Transverse colon (tissue), 4 donors: Measurements from ENCODE around the gene VANGL1. TPM values are rescaled to one million over a fixed set of nuclear protein-coding genes. Genes with fewer than 3 reads are reported as not detected.

Experiments
- DNase-seq: peaks from one replicate; pipeline ENCODE4 v3.0.0-alpha.2; 2019
- H3K27ac ChIP-seq, 4 donors: fragments of 200-600 bp; sonication (generic); 2 replicates each; pipeline ENCODE4 v1.5.1; 2016 to 2018; ENCODE audit warnings: inconsistent platforms in 4 of 4
- H3K27me3 ChIP-seq: fragments of 200-600 bp; sonication (generic); 2 replicates; pipeline ENCODE4 v1.5.1; 2017; ENCODE audit warnings: inconsistent platforms
- H3K36me3 ChIP-seq, 4 donors: fragments of 200-600 bp; sonication (generic); 2 replicates each; pipeline ENCODE4 v1.5.1; 2017 to 2019; ENCODE audit warnings: inconsistent platforms in 4 of 4
- H3K4me1 ChIP-seq, 4 donors: fragments of 200-600 bp; sonication (generic); 2 replicates each; pipeline ENCODE4 v1.5.1; 2017 to 2020; ENCODE audit warnings: inconsistent platforms in 4 of 4
- H3K4me3 ChIP-seq, 4 donors: fragments of 200-600 bp; sonication (generic); 1 replicate in 1 of 4; 2 replicates in 3 of 4; pipeline versions ENCODE4 v1.5.1 to v1.6.1; 2017 to 2019; ENCODE audit warnings: inconsistent platforms in 4 of 4
- H3K9me3 ChIP-seq, 2 donors: fragments of 200-600 bp; sonication (generic); 2 replicates each; pipeline ENCODE4 v1.5.1; 2017 to 2019; ENCODE audit warnings: inconsistent platforms in 2 of 2
- CTCF ChIP-seq, 5 experiments: fragments of 200-600 bp in 3 of 5; fragments of 450-650 bp in 2 of 5; sonication (generic) in 3 of 5; IDR thresholded peaks; 1 replicate in 2 of 5; 2 replicates in 3 of 5; pipeline ENCODE4 v1.5.1; 2016 to 2017; ENCODE audit warnings: antibody characterized with exemption in 5 of 5, inconsistent platforms in 3 of 5, mild to moderate bottlenecking in 2 of 5, moderate library complexity in 1 of 5
- EP300 ChIP-seq: sonication (generic); formaldehyde crosslinking; IDR thresholded peaks from one replicate; pipeline ENCODE4 v1.6.1; 2017; ENCODE audit warnings: antibody characterized with exemption, low read depth
- POLR2A ChIP-seq: fragments of 450-650 bp; IDR thresholded peaks from one replicate; pipeline ENCODE4 v1.6.1; 2016; ENCODE audit warnings: antibody characterized with exemption, mild to moderate bottlenecking, moderate library complexity
- POLR2AphosphoS5 ChIP-seq, 3 donors: sonication (generic); formaldehyde crosslinking; IDR thresholded peaks; one replicate each; pipeline ENCODE4 v1.6.1; 2016; ENCODE audit warnings: antibody characterized with exemption in 3 of 3
- WGBS, 2 donors: methylation state at CpG; one replicate each; pipeline ENCODE4 v1.1.5; 2018; ENCODE audit warnings: low coverage in 1 of 2; 5-methylcytosine and 5-hydroxymethylcytosine counted together
- in situ Hi-C, 4 donors: fragments of 200-750 bp; cut with MboI; loops; one replicate each; pipeline versions ENCODE4 v1.15.0 to v1.15.1; 2017; ENCODE audit warnings: low sequenced_read_pairs in 3 of 4, low pct_ligation_motif_present in 1 of 4, low pct_unique_long_range_greater_than_20kb in 1 of 4
- intact Hi-C: fragments of 100-400 bp; cut with DNase I; formaldehyde crosslinking; loops from one replicate; pipeline ENCODE4 v1.15.1; 2023; ENCODE audit warnings: low total_unique reads
- total RNA-seq, 4 donors: library from RNA; depleted of rRNA; stranded (reverse); fragments of >200 nt; gene quantifications; one replicate each; pipeline ENCODE4 v1.1.0, GENCODE V29; 2016

Gene VANGL1
- total RNA-seq, 4 donors from 2014 or later, result 5.6 to 26.9 (median 16.9) TPM

- Histone ChIP-seq H3K4me1 (no peaks in the 10 kb centered on the region), H3K27me3 (no peaks in the 10 kb centered on the region), H3K4me3 (no peak overlapping the region), H3K27ac (no peak overlapping the region), H3K36me3 (no peaks in the 10 kb centered on the region), H3K9me3 (no peaks in the 10 kb centered on the region)
- intact Hi-C loops, result loop anchor here (2.0 kb wide), 1 partner anchor 53 kb away; no protein-coding TSS in a partner anchor
- WGBS, 2 donors, result 57 to 69% methylated on average over 5 of the region's 5 CpGs
- DNase-seq, result peak; percentile 32
- TF ChIP-seq POLR2AphosphoS5 (IDR thresholded peaks at IDR 0.05), result no peak
- TF ChIP-seq CTCF (IDR thresholded peaks at IDR 0.05), result peak; percentile 41 to 57 (median 43)
- no peak for TF ChIP-seq EP300
- no peak for TF ChIP-seq POLR2A
- in situ Hi-C loops, result loop anchor here in 1 of 4 donors (10.0 kb wide), 1 partner anchor 47 kb away; the partner anchor contains the start of gene CASQ2
Observed at GRCh38 chr1:115717541-115717940, 75.8 kb downstream of the VANGL1 start.

DNA sequence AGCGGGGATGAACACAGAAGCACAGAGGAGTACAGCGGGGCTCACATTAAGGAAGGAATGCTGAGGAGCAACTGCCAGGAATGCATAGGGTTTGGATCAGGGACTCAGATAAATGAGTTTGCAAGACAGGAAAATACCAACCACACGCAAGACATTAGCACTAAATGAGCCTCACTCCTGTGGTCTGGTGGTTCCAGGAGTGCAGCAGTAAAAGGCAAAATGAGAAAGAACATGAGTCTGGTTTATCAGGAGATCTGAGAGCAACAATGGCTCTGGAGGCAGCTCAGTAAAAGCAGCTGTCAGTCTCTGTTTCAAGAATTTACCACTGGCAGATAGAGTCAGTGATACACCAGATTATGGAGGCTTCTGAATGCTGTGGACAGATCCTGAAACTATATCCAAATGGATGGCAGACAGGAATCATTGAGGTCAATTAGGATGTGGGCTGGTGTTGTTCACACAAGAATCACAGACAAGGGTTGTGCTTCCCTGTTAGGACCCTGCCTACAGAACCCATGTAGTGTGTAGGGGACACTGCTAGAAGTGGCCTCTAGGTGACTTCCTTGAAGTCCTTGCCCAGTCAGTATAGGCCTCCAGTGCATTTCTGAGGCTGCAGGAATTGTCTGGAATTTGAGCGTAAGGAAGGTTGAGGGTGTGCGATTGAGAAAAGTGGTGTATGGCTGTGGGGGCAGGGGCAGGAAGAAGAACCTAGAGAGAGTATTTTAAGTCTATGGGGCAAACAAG is 76.4 kb downstream of the VANGL1 start:
- in situ Hi-C loops, result loop anchor here in 1 of 4 donors (10.0 kb wide), 1 partner anchor 47 kb away; the partner anchor contains the start of gene CASQ2
- TF ChIP-seq POLR2AphosphoS5 (IDR thresholded peaks at IDR 0.05), result no peak
- TF ChIP-seq CTCF (IDR thresholded peaks at IDR 0.05), result no peak
- no peak for TF ChIP-seq EP300
- no peak for TF ChIP-seq POLR2A
- H3K9me3 ChIP-seq, result no peaks in the 10 kb centered on the region
- H3K4me1 ChIP-seq, result no peaks in the 10 kb centered on the region
- intact Hi-C loops, result no loop called here
- no peak overlapping the region for H3K4me3 ChIP-seq
- no peak for DNase-seq
- no peak overlapping the region for H3K27ac ChIP-seq
- 58 to 88% methylated on average over 2 to 5 of the region's 5 CpGs for WGBS, 2 donors
- H3K36me3 ChIP-seq, result no peaks in the 10 kb centered on the region
- H3K27me3 ChIP-seq, result no peaks in the 10 kb centered on the region

DNA sequence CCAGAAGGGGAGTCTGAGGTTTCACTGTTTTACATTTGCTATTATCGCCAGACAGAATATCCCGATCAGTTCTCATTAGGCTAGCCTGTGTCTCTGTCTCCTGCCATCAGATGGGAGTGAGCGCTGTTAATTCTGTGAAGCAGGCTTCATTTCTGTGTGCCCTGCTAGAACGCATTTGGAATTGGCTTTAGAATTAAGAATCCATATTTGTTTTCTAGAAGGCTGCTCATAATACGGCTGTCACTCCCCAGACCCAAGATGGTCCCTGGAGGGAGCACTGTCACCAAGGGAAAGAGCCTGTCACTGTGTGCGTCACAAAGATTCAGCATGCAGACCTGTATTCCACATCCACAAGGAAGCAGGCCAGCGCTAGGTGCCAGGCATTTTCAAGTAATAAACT is 77.5 kb downstream of the VANGL1 start:
- intact Hi-C loops (no loop called here), in situ Hi-C loops (loop anchor here in 1 of 4 donors (10.0 kb wide), 1 partner anchor 46 kb away; the partner anchor contains the start of gene CASQ2)
- no peaks in the 10 kb centered on the region for H3K9me3 ChIP-seq
- H3K36me3 ChIP-seq, result no peaks in the 10 kb centered on the region
- no peak overlapping the region for H3K27ac ChIP-seq
- no peak overlapping the region for H3K4me3 ChIP-seq
- 88 to 92% methylated on average over 4 to 7 of the region's 7 CpGs for WGBS, 2 donors
- H3K27me3 ChIP-seq, result no peaks in the 10 kb centered on the region
- DNase-seq, result no peak
- TF ChIP-seq CTCF (IDR thresholded peaks at IDR 0.05) (no peak), POLR2AphosphoS5 (IDR thresholded peaks at IDR 0.05) (no peak), POLR2A (no peak), EP300 (no peak)
- no peaks in the 10 kb centered on the region for H3K4me1 ChIP-seq

DNA sequence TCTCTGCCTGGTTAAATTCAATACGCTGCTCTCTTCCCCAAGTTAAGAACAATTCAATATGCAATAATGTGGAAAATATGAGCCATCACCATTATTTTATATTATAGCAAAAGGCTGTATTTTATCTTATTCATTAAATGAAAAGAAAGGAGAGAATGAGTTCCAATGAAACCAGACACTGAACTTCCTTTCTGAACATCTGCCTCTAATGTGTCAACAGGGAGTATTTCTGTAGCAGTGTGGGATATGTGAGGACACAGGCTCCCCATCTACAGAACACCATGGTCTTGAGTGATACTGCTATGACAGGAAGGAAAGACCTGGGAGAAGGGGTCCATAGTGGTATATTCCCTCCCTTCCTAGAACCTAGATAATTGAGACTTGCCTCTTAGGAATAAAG is 80.5 kb downstream of the VANGL1 start:
- no peak for TF ChIP-seq CTCF (IDR thresholded peaks at IDR 0.05)
- TF ChIP-seq EP300, result no peak
- TF ChIP-seq POLR2AphosphoS5 (IDR thresholded peaks at IDR 0.05), result no peak
- no peak for TF ChIP-seq POLR2A
- no peak overlapping the region for H3K27ac ChIP-seq
- 76 to 91% methylated on average over 1 of the region's 1 CpG for WGBS, 2 donors

More for the DNA sequence above, 80.5 kb downstream of the VANGL1 start:
- H3K4me3 ChIP-seq, result no peak overlapping the region
- H3K27me3 ChIP-seq, result no peaks in the 10 kb centered on the region
- DNase-seq, result no peak
- intact Hi-C loops, result no loop called here
- in situ Hi-C loops, result no loop called here
- H3K36me3 ChIP-seq, result no peaks in the 10 kb centered on the region
- H3K9me3 ChIP-seq, result no peaks in the 10 kb centered on the region
- peaks cover 0 to 7% (median 3%) of the 10 kb centered on the region in 4 donors for H3K4me1 ChIP-seq
